Measurements from ENCODE around the gene TANC1. TPM values are rescaled to one million over a fixed set of nuclear protein-coding genes. Genes with fewer than 3 reads are reported as not detected.

Gene TANC1
- total RNA-seq, 2 experiments from 2014 or later = 0.41 to 0.47 TPM

GRCh38 chr2:159267921-159268320 is 299.5 kb downstream of the TANC1 start:
- Histone ChIP-seq H3K27ac (ENCODE audit: low read depth in 1 of 2, low read length in 2 of 2) (no peak overlapping the region), H3K9me3 (ENCODE audit: control insufficient read depth in 1 of 2, insufficient read depth in 1 of 2, low read length in 2 of 2) (no peaks in the 10 kb centered on the region), H3K36me3 (ENCODE audit: insufficient read depth, low read length) (no peaks in the 10 kb centered on the region), H3K4me3 (ENCODE audit: low read length) (no peak overlapping the region), H3K4me1 (ENCODE audit: insufficient read depth, low read length) (no peaks in the 10 kb centered on the region), H3K27me3 (ENCODE audit: control insufficient read depth in 1 of 2, insufficient read depth in 2 of 2, low read length in 2 of 2) (no peaks in the 10 kb centered on the region)
- no peak for ATAC-seq (ENCODE audit: poor library complexity)
- Mint-ChIP-seq H3K4me3 (no peak overlapping the region), H3K9me3 (no peaks in the 10 kb centered on the region), H3K36me3 (ENCODE audit: low read depth) (peaks cover 82% of the 10 kb centered on the region), H3K4me1 (ENCODE audit: low read depth) (peaks cover 14% of the 10 kb centered on the region), H3K27ac (no peak overlapping the region), H3K27me3 (no peaks in the 10 kb centered on the region)
- TF ChIP-seq CTCF (IDR thresholded peaks at IDR 0.05) = no peak
- no peak for DNase-seq
- CTCF ChIA-PET = no interaction called here
- POLR2A ChIA-PET = no interaction called here
- intact Hi-C loops (cut with DNase I, micrococcal nuclease) = no loop called here

GRCh38 chr2:159270744-159271379 is 302.4 kb downstream of the TANC1 start:
- ChIA-PET CTCF (no interaction called here), POLR2A (no interaction called here)
- H3K4me3 ChIP-seq (ENCODE audit: low read length) = no peak overlapping the region
- ATAC-seq (ENCODE audit: poor library complexity) (no peak), DNase-seq (no peak)
- H3K27me3 ChIP-seq (ENCODE audit: control insufficient read depth in 1 of 2, insufficient read depth in 2 of 2, low read length in 2 of 2) = no peaks in the 10 kb centered on the region
- no peaks in the 10 kb centered on the region for H3K4me1 ChIP-seq (ENCODE audit: insufficient read depth, low read length)
- no peak for TF ChIP-seq CTCF (IDR thresholded peaks at IDR 0.05)
- Mint-ChIP-seq H3K4me1 (ENCODE audit: low read depth) (peaks cover 14% of the 10 kb centered on the region), H3K9me3 (no peaks in the 10 kb centered on the region), H3K4me3 (no peak overlapping the region), H3K36me3 (ENCODE audit: low read depth) (peaks cover 87% of the 10 kb centered on the region), H3K27ac (no peak overlapping the region), H3K27me3 (no peaks in the 10 kb centered on the region)
- H3K9me3 ChIP-seq (ENCODE audit: control insufficient read depth in 1 of 2, insufficient read depth in 1 of 2, low read length in 2 of 2) = no peaks in the 10 kb centered on the region
- no peaks in the 10 kb centered on the region for H3K36me3 ChIP-seq (ENCODE audit: insufficient read depth, low read length)
- intact Hi-C loops (cut with DNase I, micrococcal nuclease) = no loop called here
- no peak overlapping the region for H3K27ac ChIP-seq (ENCODE audit: low read depth in 1 of 2, low read length in 2 of 2)

GRCh38 chr2:159272156-159272555 is 303.7 kb downstream of the TANC1 start:
- DNase-seq (no peak), ATAC-seq (ENCODE audit: poor library complexity) (no peak)
- intact Hi-C loops (cut with DNase I, micrococcal nuclease) = no loop called here
- no peaks in the 10 kb centered on the region for H3K36me3 ChIP-seq (ENCODE audit: insufficient read depth, low read length)
- Mint-ChIP-seq H3K27ac (no peak overlapping the region), H3K4me1 (ENCODE audit: low read depth) (peaks cover 14% of the 10 kb centered on the region), H3K36me3 (ENCODE audit: low read depth) (peaks cover 81% of the 10 kb centered on the region), H3K9me3 (no peaks in the 10 kb centered on the region), H3K27me3 (no peaks in the 10 kb centered on the region), H3K4me3 (no peak overlapping the region)
- H3K4me1 ChIP-seq (ENCODE audit: insufficient read depth, low read length) = no peaks in the 10 kb centered on the region
- H3K27ac ChIP-seq (ENCODE audit: low read depth in 1 of 2, low read length in 2 of 2) = no peak overlapping the region
- POLR2A ChIA-PET = interaction anchor here (1.2 to 1.3 kb wide), 2 partner anchors 22 to 440 kb away, joined by 3 to 4 read pairs; partner anchors contain the start of gene MARCHF7
- no peaks in the 10 kb centered on the region for H3K9me3 ChIP-seq (ENCODE audit: control insufficient read depth in 1 of 2, insufficient read depth in 1 of 2, low read length in 2 of 2)
- H3K27me3 ChIP-seq (ENCODE audit: control insufficient read depth in 1 of 2, insufficient read depth in 2 of 2, low read length in 2 of 2) = no peaks in the 10 kb centered on the region
- no peak for TF ChIP-seq CTCF (IDR thresholded peaks at IDR 0.05)
- CTCF ChIA-PET = no interaction called here
- no peak overlapping the region for H3K4me3 ChIP-seq (ENCODE audit: low read length)

Data from CD4-positive, alpha-beta T cell (primary cell).